GM04504 (cell line): ENCODE measurements around the gene FBXL14.
A peak's percentile ranks its signal among the peaks of the same experiment; 100 is the strongest.
"Not testable (repeated sequence)": the region's sequence is repeated elsewhere in the genome, so short reads cannot be mapped to it uniquely, and the experiment has no call there.

Experiments used
- DNase-seq: peaks from one replicate; pipeline ENCODE4 v3.0.0-alpha.2; 2012; ENCODE audit warnings: low read depth

FBXL14 gene

DNA sequence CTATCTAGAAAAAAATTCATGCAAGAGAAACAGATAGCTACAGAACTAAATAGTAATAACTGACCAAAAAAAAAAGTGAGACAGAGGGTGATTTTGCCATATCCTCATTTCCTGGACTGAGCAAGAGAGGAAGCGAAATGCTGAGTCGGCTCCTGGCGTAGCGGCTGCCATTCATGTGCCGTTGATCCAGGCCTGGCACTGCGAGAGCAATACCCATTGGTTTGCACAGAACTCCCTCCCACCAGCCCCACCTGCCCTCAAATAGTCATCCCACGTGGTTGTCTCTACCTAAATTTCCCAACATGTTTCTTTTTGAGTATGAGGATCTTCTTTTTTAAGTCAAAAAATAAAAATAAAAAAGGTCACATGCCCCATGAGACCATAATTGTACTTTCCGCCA is 25.2 kb upstream of the FBXL14 start:
- DNase-seq = no peak

- DNase-seq = no peak
These were observed 24.8 kb upstream of the FBXL14 start for GRCh38 chr12:1619159-1619558.

DNA sequence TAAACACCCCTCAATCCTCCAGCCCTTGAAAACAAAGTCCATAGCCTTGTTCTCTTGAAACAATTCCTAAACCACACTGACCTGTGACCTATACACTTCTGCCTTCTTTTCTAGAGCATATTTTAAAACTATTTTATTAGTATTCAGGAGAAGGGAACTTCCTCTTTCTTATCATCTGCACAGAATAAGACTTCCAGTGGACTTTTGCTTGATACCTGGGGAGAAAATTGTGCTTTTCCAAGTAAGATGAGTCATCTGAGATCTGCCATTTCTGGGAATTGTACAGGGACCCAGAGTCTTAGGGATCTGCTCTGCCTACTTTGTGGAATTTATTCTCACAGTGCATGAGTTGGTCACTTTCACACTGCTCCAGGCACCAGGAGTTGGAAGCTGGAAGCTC is 24.1 kb upstream of the FBXL14 start:
- DNase-seq = no peak

GRCh38 chr12:1616233-1617066 is 22.1 kb upstream of the FBXL14 start:
- DNase-seq = no peak

GRCh38 chr12:1614360-1614759 is 20.0 kb upstream of the FBXL14 start:
- DNase-seq = no peak

GRCh38 chr12:1613860-1614259 is 19.5 kb upstream of the FBXL14 start:
- no peak for DNase-seq

DNA sequence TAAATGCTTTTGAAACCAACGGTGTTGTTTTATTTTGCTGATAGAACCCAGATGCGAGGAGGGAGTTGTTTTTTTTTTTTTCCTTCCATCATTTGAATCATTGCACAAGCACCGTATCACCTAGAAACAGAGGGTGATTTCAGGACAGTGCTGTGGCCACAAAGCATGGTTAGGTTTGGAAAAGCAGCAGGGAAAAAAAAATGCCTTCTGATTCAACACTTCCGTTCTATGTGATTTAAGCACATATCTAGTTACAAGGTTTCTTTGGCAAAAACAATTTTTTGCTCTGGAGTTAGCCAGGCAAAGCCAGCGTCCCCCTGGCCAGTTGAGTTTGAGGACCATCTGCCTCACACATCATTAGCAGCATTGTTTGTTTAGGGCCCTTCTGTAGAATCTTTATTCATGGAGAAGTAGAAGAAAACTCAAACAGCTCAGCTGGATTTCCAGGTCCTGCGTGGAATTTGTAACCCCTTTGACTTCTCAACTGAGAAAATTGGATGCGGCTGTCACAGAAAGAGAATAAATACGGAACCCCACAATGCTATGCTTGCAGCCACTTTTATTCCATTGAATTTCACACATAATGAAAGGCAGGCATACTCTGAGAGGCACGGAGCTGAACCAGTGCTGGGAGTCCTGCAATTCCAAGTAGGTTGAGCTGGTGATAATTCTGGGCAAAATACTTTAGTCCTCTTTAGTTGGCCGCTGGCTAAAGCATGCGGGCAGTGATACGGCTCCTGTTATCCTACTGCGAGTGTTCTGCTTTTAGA is 17.6 kb upstream of the FBXL14 start:
- peak; percentile 90 for DNase-seq

DNA sequence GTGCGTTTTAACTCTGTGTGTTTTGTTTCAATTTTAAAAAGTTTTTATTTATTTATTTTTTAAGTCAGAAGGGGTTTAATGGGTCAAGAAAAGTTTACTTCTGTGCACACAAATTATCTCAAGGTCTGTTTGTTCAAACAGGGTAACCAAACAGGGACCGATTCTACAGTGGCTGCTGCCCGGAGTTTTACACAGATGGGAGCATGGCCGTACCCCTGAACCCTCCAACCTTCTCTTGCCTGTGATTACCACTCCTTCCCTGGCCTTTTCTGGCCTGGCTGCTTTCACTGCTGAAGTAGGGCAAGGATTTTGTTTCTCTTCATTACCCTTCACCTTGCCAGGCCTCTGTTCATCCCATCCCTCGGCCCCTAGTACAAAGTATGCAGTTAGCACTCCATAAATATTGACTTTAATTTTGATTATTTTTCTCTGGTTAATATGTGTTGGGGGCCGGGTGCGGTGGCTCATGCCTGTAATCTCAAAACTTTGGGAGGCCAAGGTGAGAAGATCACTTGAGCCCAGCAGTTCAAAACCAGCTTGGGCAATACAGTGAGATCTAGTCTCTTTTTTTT is 15.8 kb upstream of the FBXL14 start:
- DNase-seq = no peak

- no peak for DNase-seq
These were observed 14.3 kb upstream of the FBXL14 start for GRCh38 chr12:1608713-1609119.

DNA sequence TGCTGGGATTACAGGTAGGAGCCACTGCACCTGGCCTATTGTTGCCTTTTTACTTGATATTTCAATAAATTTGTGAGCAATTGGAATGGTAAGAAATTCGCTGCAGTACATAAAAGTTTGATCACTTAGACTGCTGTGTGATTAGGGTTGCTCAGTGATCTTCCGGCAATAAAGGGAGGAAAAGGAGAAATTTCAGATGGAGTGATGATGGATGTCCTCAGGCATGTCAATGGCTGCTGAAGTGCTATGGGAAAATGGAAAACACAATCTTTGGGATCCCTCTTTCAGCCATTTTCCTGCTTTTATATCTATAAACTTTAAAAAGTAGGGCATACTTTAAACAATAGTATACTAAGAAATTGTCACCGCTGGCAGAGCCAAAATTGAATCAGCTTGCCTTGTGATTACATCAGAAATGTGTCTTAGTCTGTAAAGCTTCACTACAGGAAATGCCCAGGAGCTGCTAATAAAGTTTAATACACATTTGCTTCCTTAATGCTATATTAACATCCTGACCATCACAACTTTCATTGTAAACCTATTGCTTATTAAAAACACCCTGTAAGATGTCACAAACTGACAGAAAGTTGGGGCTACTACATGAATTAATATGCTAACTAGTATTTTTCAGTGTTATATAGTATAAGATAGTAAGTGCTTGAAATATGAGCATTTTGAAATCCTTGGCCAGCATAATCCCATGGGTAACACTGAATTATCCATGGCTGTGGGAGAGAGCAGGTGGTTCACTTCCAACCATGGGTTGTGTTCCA is 13.7 kb upstream of the FBXL14 start:
- no peak for DNase-seq

- peak; percentile 84 for DNase-seq
These were observed 11.7 kb upstream of the FBXL14 start for GRCh38 chr12:1606021-1606622.

DNA sequence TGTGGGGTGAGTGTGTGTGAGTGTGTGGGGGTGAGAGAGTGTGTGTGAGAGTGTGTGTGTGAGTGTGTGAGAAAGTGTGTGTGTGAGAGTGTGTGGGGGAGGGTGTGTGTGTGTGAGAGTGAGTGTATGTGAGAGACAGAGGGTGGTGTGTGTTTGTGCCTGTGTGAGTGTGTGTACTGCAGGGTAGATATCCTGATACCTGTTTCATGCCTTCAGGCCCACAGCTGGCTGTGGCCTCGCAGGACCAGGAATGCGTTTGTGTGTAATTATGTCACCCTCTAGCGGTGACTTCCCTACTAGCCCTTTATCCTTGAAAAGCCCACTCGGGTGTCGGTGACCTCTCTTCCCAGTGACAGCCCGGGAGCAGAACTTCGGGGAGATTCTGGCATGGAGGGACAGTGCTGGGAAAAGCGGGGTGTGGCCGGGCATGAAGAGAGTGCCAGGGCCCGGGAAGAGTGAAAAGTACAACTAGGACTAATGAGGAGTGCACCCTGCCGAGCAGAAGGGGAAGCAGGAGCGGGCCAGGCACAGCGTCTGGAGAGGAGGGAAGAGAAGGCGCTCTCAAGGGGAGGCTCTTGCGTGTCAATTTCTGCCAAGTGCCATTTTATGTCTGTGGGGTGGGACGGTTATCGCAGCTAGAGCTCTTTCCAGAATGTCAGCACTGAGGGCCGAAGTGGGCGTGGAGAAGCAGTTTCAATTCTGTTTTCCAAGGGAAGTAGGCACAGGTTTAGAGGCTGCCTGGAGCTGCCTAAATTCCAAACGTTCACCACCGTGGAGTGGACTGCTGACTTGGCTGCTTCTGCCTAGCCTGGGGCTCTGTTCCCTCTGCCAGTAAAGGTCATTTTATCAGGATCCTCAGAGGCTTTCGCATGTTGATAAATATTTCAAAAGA is 11.0 kb upstream of the FBXL14 start:
- DNase-seq = peak; percentile 75

DNA sequence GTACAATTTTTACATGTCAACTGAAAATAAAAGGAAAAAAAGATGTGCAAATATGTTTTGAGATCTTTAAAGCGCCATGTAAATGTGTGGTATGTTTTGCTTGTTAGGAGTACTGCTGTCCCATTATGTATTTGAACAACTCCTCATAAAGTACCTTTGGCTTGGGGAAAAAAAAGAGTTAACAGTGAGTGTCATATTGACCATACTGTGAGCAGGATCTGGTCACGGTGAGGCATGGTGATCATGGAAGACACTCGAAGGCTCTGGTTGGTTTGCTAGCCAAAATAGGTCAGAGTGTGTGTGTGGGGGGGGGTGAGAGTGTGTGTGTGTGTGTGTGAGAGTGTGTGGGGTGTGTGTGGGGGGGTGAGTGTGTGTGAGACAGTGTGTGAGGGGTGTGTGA is 10.1 kb upstream of the FBXL14 start:
- DNase-seq = no peak

DNA sequence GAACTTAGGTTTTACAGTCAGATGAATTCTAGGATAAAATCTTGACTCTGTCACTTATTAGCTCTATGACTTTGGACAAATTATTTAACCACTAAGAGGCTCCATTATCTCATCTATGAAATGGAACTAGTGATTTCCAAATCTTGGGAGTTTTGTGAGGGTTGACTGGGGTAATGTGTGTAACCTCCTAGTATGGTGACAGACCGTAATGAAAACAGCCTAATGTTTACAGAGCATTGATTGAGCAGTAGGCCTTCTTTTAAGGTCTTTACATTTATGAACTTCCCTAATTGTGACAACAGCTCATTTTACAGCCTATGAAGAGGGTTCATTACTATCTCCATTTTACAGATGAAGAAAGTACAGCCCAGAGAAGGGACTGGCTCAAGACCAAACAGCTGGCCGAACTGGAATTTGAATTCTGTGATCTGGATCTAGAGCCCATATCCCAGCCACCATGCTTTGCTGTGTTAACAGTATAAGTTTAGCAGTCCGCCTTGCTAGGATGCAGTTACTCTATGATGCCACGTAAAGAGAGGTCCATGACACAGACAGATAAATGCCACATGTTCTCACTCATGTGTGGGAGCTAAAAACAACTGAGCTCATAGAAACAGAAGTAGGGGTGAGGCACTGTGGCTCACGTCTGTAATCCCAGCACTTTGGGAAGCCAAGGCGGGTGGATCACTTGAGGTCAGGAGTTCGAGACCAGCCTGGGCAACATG is 9.1 kb upstream of the FBXL14 start:
- DNase-seq = no peak

- not testable (repeated sequence) for DNase-seq
These were observed 8.3 kb upstream of the FBXL14 start for GRCh38 chr12:1602706-1603105.

GRCh38 chr12:1598757-1599156 is 4.4 kb upstream of the FBXL14 start:
- no peak for DNase-seq

DNA sequence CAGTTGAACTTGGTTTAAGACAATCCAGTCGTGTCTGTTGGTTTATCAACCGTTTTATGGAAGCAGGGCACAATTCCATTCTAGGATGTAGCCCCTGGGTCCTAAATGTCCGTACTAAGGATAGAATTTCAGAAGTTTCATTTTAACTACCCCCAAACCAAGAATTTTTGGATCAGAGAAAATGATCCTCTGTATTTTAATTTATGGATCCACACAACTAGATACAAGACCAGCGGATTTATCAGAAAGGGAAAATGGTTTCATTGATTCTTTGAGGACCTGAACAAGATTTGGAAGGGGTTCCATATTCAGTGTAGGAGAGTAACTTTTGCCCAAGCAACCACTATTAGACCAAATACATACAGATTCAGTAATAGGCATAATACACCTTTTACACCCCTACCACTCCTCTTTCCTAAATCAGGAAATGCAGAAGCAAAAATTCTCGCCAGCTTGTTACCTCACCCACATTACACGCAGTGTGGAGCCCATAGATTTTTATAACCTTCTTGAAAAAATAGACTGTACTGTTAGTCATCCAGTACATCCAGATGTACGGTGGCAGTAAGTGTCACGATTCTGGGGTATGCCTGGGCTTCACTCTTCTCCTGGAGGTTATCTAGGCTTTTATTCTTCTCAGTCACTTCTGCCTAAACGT is 1.4 kb upstream of the FBXL14 start:
- no peak for DNase-seq

- no peak for DNase-seq
These were observed 713 bp upstream of the FBXL14 start for GRCh38 chr12:1595026-1595561.

DNA sequence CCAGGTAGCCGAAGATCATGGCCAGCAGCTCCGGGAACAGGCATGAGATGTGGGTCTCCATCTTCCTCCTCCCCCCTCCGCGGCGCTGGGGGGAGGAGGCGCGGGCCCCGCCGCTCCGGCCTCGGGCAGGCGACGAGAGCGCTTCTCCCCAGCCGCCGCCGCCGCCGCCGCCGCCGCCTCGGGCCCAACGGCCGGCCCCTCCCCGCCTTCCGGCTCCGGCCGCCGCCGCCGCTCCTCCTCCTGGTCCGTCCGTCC is 448 bp downstream of the FBXL14 start:
- no peak for DNase-seq
